Measurements from ENCODE around the gene SSBP2. TPM values are rescaled to one million over a fixed set of nuclear protein-coding genes. Genes with fewer than 3 reads are reported as not detected.
A peak's percentile ranks its signal among the peaks of the same experiment; 100 is the strongest.

Gene SSBP2
- total RNA-seq, 1 donor from 2014 or later: 146 TPM

DNA sequence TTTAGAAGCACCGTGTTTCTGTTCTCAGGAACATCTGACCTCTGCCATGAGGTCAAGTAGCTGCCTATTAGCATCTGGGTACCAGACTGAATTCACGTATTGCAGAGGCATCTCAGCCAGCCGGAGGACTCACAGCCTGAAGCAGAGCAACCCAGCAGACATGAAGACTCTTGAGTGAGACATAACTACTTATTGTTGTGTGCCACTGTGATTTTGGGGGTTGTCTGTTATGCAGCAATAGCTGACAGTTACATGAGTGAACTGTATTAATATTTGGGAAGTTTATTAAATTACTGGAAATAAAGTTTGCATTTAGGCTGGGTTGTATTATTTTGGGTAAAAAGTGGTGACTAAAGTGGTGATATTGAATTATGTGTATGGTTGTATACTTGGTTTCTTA is 355.6 kb downstream of the SSBP2 start:
- Mint-ChIP-seq H3K4me3 (ENCODE audit: unreplicated experiment) (no peak overlapping the region), H3K9me3 (ENCODE audit: unreplicated experiment) (no peaks in the 10 kb centered on the region), H3K27me3 (ENCODE audit: unreplicated experiment) (peaks cover 1% of the 10 kb centered on the region), H3K4me1 (ENCODE audit: low read depth, unreplicated experiment) (no peaks in the 10 kb centered on the region), H3K36me3 (ENCODE audit: unreplicated experiment) (no peaks in the 10 kb centered on the region), H3K27ac (ENCODE audit: unreplicated experiment) (no peak overlapping the region)
- DNase-seq: no peak
- TF ChIP-seq, protein P1, sequence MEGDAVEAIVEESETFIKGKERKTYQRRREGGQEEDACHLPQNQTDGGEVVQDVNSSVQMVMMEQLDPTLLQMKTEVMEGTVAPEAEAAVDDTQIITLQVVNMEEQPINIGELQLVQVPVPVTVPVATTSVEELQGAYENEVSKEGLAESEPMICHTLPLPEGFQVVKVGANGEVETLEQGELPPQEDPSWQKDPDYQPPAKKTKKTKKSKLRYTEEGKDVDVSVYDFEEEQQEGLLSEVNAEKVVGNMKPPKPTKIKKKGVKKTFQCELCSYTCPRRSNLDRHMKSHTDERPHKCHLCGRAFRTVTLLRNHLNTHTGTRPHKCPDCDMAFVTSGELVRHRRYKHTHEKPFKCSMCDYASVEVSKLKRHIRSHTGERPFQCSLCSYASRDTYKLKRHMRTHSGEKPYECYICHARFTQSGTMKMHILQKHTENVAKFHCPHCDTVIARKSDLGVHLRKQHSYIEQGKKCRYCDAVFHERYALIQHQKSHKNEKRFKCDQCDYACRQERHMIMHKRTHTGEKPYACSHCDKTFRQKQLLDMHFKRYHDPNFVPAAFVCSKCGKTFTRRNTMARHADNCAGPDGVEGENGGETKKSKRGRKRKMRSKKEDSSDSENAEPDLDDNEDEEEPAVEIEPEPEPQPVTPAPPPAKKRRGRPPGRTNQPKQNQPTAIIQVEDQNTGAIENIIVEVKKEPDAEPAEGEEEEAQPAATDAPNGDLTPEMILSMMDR (IDR thresholded peaks at IDR 0.05; ENCODE audit: partially characterized antibody, unreplicated experiment): no peak

DNA sequence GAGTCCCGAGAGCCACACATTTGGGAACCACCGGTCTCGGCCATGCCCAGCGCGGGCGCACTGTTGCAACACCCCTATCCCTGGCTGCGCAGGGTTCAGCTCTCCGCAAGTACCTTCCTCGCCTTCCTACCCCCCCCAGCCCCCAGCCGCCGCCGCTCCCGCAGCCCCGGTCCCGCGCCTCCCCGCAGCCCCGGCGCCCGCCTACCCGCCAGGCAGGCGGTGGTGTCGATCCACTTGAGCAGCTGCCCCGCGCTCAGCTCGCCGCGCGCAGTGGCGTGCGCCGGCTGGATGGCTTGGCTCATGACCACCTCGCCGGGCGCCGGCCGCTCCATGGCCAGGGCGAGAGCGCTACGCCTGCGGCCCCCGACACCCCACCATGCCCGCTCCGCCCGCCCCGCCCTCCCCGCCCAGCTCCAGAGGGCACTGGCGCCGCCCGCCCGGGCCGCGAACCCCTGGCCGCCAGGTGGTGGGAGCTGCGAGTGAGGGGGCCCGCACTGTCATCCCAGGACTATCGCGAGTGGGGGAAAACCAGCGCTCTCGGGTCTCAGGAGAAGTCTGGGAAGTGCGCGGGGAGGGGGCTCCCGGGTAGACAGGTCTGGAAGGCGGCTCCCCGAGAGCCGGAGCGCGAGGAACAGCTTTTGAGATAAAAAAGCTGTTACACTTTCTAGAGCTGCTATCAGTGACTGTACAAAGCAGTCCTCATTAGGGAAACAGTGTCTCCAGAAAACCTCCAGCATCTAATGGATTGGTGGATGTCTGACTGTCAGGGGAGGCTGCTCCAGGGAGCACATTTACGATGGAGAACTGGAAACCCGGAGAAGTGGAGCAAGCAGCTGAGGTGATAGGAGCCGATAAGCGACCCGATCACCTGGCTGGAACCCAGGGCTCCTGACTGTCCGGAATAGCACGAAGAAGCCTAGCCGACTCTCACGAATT is 356.8 kb downstream of the SSBP2 start, which contains the start of gene ACOT12:
TSS of gene ACOT12 (minus strand) at position 352 of the 936 bp plus-strand sequence. CDS start at position 332, 20 bp downstream.
- Mint-ChIP-seq H3K4me3 (ENCODE audit: unreplicated experiment) (peak within 1 kb of the TSS; percentile 76), H3K27ac (ENCODE audit: unreplicated experiment) (no peak within 1 kb of the TSS), H3K9me3 (ENCODE audit: unreplicated experiment) (no peaks in the 10 kb centered on the region), H3K4me1 (ENCODE audit: low read depth, unreplicated experiment) (no peaks in the 10 kb centered on the region), H3K36me3 (ENCODE audit: unreplicated experiment) (no peaks in the 10 kb centered on the region), H3K27me3 (ENCODE audit: unreplicated experiment) (peaks cover 1% of the 10 kb centered on the region)
- peak; percentile 62 for DNase-seq
- TF ChIP-seq, protein P1 (IDR thresholded peaks at IDR 0.05; ENCODE audit: partially characterized antibody, unreplicated experiment): no peak

DNA sequence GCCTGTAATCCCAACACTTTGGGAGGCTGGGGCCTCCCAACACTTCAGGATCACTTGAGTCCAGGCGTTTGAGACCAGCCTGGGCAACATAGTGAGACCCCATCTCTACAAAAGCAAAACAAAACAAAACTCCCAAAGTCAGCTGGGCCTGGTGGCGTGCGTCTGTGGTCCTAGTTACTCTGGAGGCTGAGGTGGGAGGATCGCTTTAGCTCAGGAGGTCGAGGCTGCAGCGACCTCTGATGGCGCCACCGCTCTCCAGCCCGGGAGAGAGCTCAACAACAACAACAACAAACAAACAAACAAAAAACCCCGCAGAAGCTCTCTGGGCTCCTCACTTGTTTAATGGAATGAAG is 357.5 kb downstream of the SSBP2 start:
- TF ChIP-seq, protein P1 (IDR thresholded peaks at IDR 0.05; ENCODE audit: partially characterized antibody, unreplicated experiment): no peak
- H3K27ac Mint-ChIP-seq (ENCODE audit: unreplicated experiment): no peak overlapping the region
- no peaks in the 10 kb centered on the region for H3K9me3 Mint-ChIP-seq (ENCODE audit: unreplicated experiment)
- H3K4me1 Mint-ChIP-seq (ENCODE audit: low read depth, unreplicated experiment): no peaks in the 10 kb centered on the region
- DNase-seq: no peak
- H3K27me3 Mint-ChIP-seq (ENCODE audit: unreplicated experiment): peaks cover 1% of the 10 kb centered on the region
- peak overlapping the region; percentile 76 for H3K4me3 Mint-ChIP-seq (ENCODE audit: unreplicated experiment)
- H3K36me3 Mint-ChIP-seq (ENCODE audit: unreplicated experiment): no peaks in the 10 kb centered on the region

DNA sequence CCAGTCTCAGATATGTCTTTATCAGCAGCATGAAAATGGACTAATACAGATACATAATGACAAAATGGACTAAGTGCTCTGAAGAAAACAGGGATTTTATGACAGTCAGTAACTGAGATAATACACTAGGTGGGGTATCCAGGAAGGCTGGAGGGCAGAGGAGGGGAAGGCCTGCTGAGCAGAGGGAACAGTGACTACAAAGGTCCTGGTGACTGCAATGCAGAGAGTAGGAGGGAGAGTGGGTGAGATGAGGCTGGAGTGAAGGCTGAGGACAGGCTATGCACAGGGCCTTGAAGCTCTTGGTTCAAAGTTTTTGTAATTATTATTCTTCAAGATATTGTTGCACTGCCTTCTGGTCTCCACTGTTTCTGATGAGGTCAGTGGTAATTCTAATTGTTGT is 361.9 kb downstream of the SSBP2 start:
- Mint-ChIP-seq H3K27me3 (ENCODE audit: unreplicated experiment) (no peaks in the 10 kb centered on the region), H3K27ac (ENCODE audit: unreplicated experiment) (no peak overlapping the region), H3K9me3 (ENCODE audit: unreplicated experiment) (no peaks in the 10 kb centered on the region), H3K4me3 (ENCODE audit: unreplicated experiment) (no peak overlapping the region), H3K36me3 (ENCODE audit: unreplicated experiment) (no peaks in the 10 kb centered on the region), H3K4me1 (ENCODE audit: low read depth, unreplicated experiment) (no peaks in the 10 kb centered on the region)
- DNase-seq: no peak
- TF ChIP-seq, protein P1 (IDR thresholded peaks at IDR 0.05; ENCODE audit: partially characterized antibody, unreplicated experiment): no peak

DNA sequence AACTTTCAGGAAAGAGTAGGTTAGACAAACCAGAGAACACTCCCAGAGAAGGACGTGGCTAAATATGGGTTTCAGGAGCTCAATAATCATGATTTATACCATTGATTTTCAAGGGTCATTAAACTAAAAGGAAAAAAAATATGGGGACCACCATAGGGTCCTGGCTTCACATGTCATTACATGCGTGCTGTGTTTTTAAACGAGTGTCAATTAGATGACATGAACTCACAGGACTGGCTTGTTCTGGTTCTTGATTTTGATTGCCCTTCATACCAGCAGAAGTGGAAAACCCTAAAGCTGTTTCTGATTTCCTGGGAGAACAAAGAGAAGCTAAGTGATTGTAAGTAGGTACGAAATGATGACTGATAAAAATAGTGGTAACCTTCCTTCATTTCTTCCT is 362.7 kb downstream of the SSBP2 start:
- Mint-ChIP-seq H3K27me3 (ENCODE audit: unreplicated experiment) (no peaks in the 10 kb centered on the region), H3K27ac (ENCODE audit: unreplicated experiment) (no peak overlapping the region), H3K4me1 (ENCODE audit: low read depth, unreplicated experiment) (no peaks in the 10 kb centered on the region), H3K4me3 (ENCODE audit: unreplicated experiment) (no peak overlapping the region), H3K9me3 (ENCODE audit: unreplicated experiment) (no peaks in the 10 kb centered on the region), H3K36me3 (ENCODE audit: unreplicated experiment) (no peaks in the 10 kb centered on the region)
- TF ChIP-seq, protein P1 (IDR thresholded peaks at IDR 0.05; ENCODE audit: partially characterized antibody, unreplicated experiment): no peak
- no peak for DNase-seq
